Skeletal muscle tissue (tissue), 4 donors: ENCODE results near the gene DAB1. TPM values are rescaled to one million over a fixed set of nuclear protein-coding genes. Genes with fewer than 3 reads are reported as not detected.

ENCODE experiments used
- H3K27ac ChIP-seq: one replicate; pipeline ENCODE4 v1.7.0; 2013; ENCODE audit warnings: mild to moderate bottlenecking, low read depth, low read length, inconsistent platforms
- H3K27me3 ChIP-seq, 3 donors: one replicate each; pipeline ENCODE4 v1.7.0; 2013; ENCODE audit warnings: low read length in 3 of 3; ENCODE audit not compliant: control insufficient read depth in 3 of 3, insufficient read depth in 3 of 3
- H3K36me3 ChIP-seq, 3 donors: one replicate each; pipeline ENCODE4 v1.7.0; 2013; ENCODE audit warnings: low read length in 3 of 3; ENCODE audit not compliant: control insufficient read depth in 3 of 3, insufficient read depth in 3 of 3
- H3K4me1 ChIP-seq, 3 donors: one replicate each; pipeline ENCODE4 v1.7.0; 2013; ENCODE audit warnings: low read length in 3 of 3, mild to moderate bottlenecking in 3 of 3; ENCODE audit not compliant: control insufficient read depth in 3 of 3, insufficient read depth in 3 of 3
- H3K4me3 ChIP-seq, 3 donors: one replicate each; pipeline ENCODE4 v1.7.0; 2013; ENCODE audit warnings: low read length in 3 of 3
- H3K9ac ChIP-seq, 3 donors: one replicate each; pipeline ENCODE4 v1.7.0; 2013; ENCODE audit warnings: low read length in 3 of 3, mild to moderate bottlenecking in 3 of 3, moderate library complexity in 2 of 3, low read depth in 1 of 3
- H3K9me3 ChIP-seq, 3 donors: one replicate each; pipeline ENCODE4 v1.7.0; 2013; ENCODE audit warnings: low read length in 3 of 3; ENCODE audit not compliant: control insufficient read depth in 3 of 3
- total RNA-seq: library from RNA; depleted of rRNA; stranded (reverse); fragments of >200 nt; gene quantifications from one replicate; pipeline ENCODE4 v1.2.3, GENCODE V29; 2014
- donor health status: Osteomylitis.

Gene DAB1
- total RNA-seq, 1 donor from 2014 or later: 1.6 TPM

DNA sequence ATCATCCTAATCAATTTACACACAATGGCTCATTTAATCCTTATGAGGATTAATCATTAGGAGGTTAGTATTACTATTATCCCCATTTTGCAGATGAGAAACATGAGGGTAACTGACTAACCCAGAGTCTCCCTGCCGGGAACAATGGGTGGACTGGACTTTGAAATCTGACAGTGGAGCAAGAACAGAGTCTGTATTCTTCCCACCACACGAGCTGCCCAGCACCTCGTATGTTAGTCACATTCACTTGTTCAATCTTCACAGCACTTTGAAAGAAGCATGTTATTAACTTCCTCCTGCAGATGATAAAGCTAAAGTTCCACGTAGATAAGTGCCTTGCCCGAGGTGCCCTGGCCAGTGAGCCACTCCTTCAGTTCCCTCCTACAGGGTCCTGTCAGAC is 470.5 kb downstream of the DAB1 start:
- Histone ChIP-seq H3K4me1 (no peaks in the 10 kb centered on the region), H3K27ac (no peak overlapping the region), H3K27me3 (peaks cover 0 to 3% (median 0%) of the 10 kb centered on the region in 3 donors), H3K9ac (no peak overlapping the region), H3K9me3 (no peaks in the 10 kb centered on the region), H3K4me3 (no peak overlapping the region), H3K36me3 (no peaks in the 10 kb centered on the region)

GRCh38 chr1:56952501-56952900 is 471.4 kb downstream of the DAB1 start:
- H3K27ac ChIP-seq: no peak overlapping the region
- no peaks in the 10 kb centered on the region for H3K36me3 ChIP-seq
- H3K4me1 ChIP-seq: no peaks in the 10 kb centered on the region
- no peak overlapping the region for H3K9ac ChIP-seq
- no peak overlapping the region for H3K4me3 ChIP-seq
- peaks cover 0 to 3% (median 0%) of the 10 kb centered on the region in 3 donors for H3K27me3 ChIP-seq
- H3K9me3 ChIP-seq: no peaks in the 10 kb centered on the region

GRCh38 chr1:56948403-56949023 is 475.3 kb downstream of the DAB1 start:
- Histone ChIP-seq H3K9me3 (no peaks in the 10 kb centered on the region), H3K36me3 (no peaks in the 10 kb centered on the region), H3K9ac (no peak overlapping the region), H3K4me1 (no peaks in the 10 kb centered on the region), H3K27ac (no peak overlapping the region), H3K4me3 (no peak overlapping the region), H3K27me3 (peaks cover 0 to 1% (median 0%) of the 10 kb centered on the region in 3 donors)
